Ovary (tissue), 9 donors: Measurements from ENCODE around the gene RHO. TPM values are rescaled to one million over a fixed set of nuclear protein-coding genes. Genes with fewer than 3 reads are reported as not detected.

Experiments used
- DNase-seq, 5 donors: peaks; one replicate each; pipeline ENCODE4 v3.0.0-alpha.2; 2019 to 2020
- H3K27ac ChIP-seq, 2 donors: fragments of 200-600 bp; one replicate each; pipeline versions ENCODE4 v1.5.1 to v1.8.0; 2019 to 2022
- H3K27me3 ChIP-seq: fragments of 200-600 bp; one replicate; pipeline ENCODE4 v1.8.0; 2022
- H3K36me3 ChIP-seq: fragments of 200-600 bp; sonication (generic); one replicate; pipeline ENCODE4 v1.5.1; 2019
- H3K4me1 ChIP-seq: one replicate; pipeline ENCODE4 v1.8.1; 2013; ENCODE audit warnings: mild to moderate bottlenecking, moderate library complexity; ENCODE audit not compliant: insufficient read depth
- H3K4me3 ChIP-seq: fragments of 200-600 bp; sonication (generic); one replicate; pipeline ENCODE4 v1.5.1; 2017
- H3K9me3 ChIP-seq, 2 donors: fragments of 200-600 bp in 1 of 2; sonication (generic) in 1 of 2; one replicate each; pipeline versions ENCODE4 v1.5.1 to v1.8.1; 2013 to 2019; ENCODE audit warnings: mild to moderate bottlenecking in 1 of 2, moderate library complexity in 1 of 2
- EP300 ChIP-seq: sonication (generic); formaldehyde crosslinking; IDR thresholded peaks from one replicate; pipeline ENCODE4 v1.6.1; 2017; ENCODE audit warnings: antibody characterized with exemption
- POLR2A ChIP-seq: fragments of 450-650 bp; IDR thresholded peaks from one replicate; pipeline ENCODE4 v1.6.1; 2017; ENCODE audit warnings: antibody characterized with exemption, mild to moderate bottlenecking, moderate library complexity
- WGBS, 3 donors: extraction: QIAGEN DNeasy Blood & Tissue Kit in 1 of 3; methylation state at CpG; one replicate each; pipeline versions ENCODE4 v1.1.5 to v1.1.7; 2013 to 2017; 5-methylcytosine and 5-hydroxymethylcytosine counted together
- intact Hi-C, 4 donors: fragments of 100-400 bp; cut with DNase I; formaldehyde crosslinking; loops; one replicate each; pipeline versions ENCODE4 v1.11.0 to v1.15.1; 2022 to 2023
- polyA plus RNA-seq, 2 donors: library from polyadenylated mRNA; stranded (reverse); fragments of 200-250 nt in 1 of 2; fragments of 350-450 nt in 1 of 2; fragmentation: Illumina TruSeq in 1 of 2; extraction: RNeasy Lipid Tissue Mini Kit (QIAGEN cat#74804) in 1 of 2; gene quantifications; one replicate each; pipeline ENCODE4 v1.2.3, GENCODE V29; 2013 to 2014
- total RNA-seq, 7 donors: library from RNA; depleted of rRNA in 2 of 7; stranded (reverse); fragments of >200 nt in 2 of 7; fragmentation: NEBNext Ultra II Directional in 3 of 7; extraction: Animal tissue kit (Norgen Biotek cat#: 25700) in 3 of 7; gene quantifications; one replicate each; pipeline versions ENCODE4 v1.1.0 to v1.2.4, GENCODE V29; 2016 to 2023
- TF ChIP-seq, protein P1 (sequence below), 3 donors: fragments of 450-650 bp in 2 of 3; fragments of 200-600 bp in 1 of 3; IDR thresholded peaks; one replicate each; pipeline versions ENCODE4 v1.5.1 to v1.8.0; 2016 to 2022; ENCODE audit warnings: antibody characterized with exemption in 3 of 3, mild to moderate bottlenecking in 1 of 3
- donor health status: DM: no; HTN: no; CAD: no; lungs with moderate emphysema.
- donor health status: DM: no; HTN: no; CAD: no.
- donor health status: Bipolar disorder and iron deficiency.
- donor health status: DM: yes; HTN: yes; CAD: no.
- donor health status: DM: no; HTN: no; CAD: no.
- donor health status: DM: yes; HTN: yes; CAD: no.

The RHO gene
- total and polyA plus RNA-seq, 9 donors = 0.13 to 0.24 TPM; not detected in 7

DNA sequence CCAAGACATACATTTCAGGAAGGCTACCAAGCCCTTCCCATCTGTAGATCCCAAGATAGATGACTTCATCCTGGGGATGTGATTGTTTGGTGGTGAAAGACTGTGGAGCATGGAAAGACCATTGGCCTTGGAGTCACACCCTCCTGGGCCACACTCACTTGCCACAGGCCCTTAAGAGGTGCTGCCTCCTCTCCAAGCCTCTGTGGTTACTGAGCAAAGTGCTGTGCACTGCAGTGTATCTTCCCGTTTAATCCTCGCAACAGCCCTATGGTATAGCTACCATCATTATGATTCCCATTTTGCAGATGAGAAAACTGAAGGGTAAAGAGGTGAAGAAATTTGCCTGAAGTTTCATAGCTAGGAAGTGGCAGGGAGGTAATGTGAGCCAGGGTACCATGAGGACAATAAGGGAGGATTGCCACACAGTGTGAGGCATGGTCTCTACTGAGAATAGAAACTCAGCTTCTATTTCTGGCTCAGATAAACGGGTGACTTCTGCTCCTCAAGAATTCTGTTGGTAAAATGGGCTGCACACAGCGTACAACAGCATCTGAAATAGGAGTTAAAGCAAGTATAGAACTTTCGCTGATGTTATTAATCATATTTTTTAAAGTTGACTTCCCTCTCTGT, 23.9 kb upstream of the RHO start:
- DNase-seq = no peak
- no peak for TF ChIP-seq POLR2A
- TF ChIP-seq, protein P1, sequence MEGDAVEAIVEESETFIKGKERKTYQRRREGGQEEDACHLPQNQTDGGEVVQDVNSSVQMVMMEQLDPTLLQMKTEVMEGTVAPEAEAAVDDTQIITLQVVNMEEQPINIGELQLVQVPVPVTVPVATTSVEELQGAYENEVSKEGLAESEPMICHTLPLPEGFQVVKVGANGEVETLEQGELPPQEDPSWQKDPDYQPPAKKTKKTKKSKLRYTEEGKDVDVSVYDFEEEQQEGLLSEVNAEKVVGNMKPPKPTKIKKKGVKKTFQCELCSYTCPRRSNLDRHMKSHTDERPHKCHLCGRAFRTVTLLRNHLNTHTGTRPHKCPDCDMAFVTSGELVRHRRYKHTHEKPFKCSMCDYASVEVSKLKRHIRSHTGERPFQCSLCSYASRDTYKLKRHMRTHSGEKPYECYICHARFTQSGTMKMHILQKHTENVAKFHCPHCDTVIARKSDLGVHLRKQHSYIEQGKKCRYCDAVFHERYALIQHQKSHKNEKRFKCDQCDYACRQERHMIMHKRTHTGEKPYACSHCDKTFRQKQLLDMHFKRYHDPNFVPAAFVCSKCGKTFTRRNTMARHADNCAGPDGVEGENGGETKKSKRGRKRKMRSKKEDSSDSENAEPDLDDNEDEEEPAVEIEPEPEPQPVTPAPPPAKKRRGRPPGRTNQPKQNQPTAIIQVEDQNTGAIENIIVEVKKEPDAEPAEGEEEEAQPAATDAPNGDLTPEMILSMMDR (IDR thresholded peaks at IDR 0.05) = no peak
- TF ChIP-seq EP300 = no peak
- intact Hi-C loops = loop anchor here in 1 of 4 donors (10.0 kb wide), 1 partner anchor 320 kb away; no protein-coding TSS in a partner anchor
- Histone ChIP-seq H3K4me3 (no peak overlapping the region), H3K9me3 (no peaks in the 10 kb centered on the region), H3K36me3 (no peaks in the 10 kb centered on the region), H3K27me3 (no peaks in the 10 kb centered on the region), H3K27ac (no peak overlapping the region), H3K4me1 (no peaks in the 10 kb centered on the region)
- WGBS, 3 donors = 82 to 89% (median 83%) methylated on average over 5 of the region's 5 CpGs

GRCh38 chr3:129505341-129505740, 23.1 kb upstream of the RHO start:
- Histone ChIP-seq H3K4me1 (no peaks in the 10 kb centered on the region), H3K9me3 (no peaks in the 10 kb centered on the region), H3K36me3 (no peaks in the 10 kb centered on the region), H3K27ac (no peak overlapping the region), H3K4me3 (no peak overlapping the region), H3K27me3 (no peaks in the 10 kb centered on the region)
- no peak for DNase-seq
- WGBS, 3 donors = 82 to 88% (median 88%) methylated on average over 6 of the region's 6 CpGs
- intact Hi-C loops = loop anchor here in 1 of 4 donors (10.0 kb wide), 1 partner anchor 319 kb away; no protein-coding TSS in a partner anchor
- TF ChIP-seq EP300 = no peak
- TF ChIP-seq, protein P1 (IDR thresholded peaks at IDR 0.05) = no peak
- no peak for TF ChIP-seq POLR2A

GRCh38 chr3:129506231-129506742, 22.2 kb upstream of the RHO start:
- H3K36me3 ChIP-seq = no peaks in the 10 kb centered on the region
- no peaks in the 10 kb centered on the region for H3K27me3 ChIP-seq
- WGBS, 3 donors = 77 to 80% (median 78%) methylated on average over 9 of the region's 9 CpGs
- no peaks in the 10 kb centered on the region for H3K4me1 ChIP-seq
- H3K4me3 ChIP-seq = no peak overlapping the region
- H3K9me3 ChIP-seq = no peaks in the 10 kb centered on the region
- intact Hi-C loops = loop anchor here in 1 of 4 donors (10.0 kb wide), 1 partner anchor 319 kb away; no protein-coding TSS in a partner anchor
- TF ChIP-seq EP300 (no peak), POLR2A (no peak)
- TF ChIP-seq, protein P1 (IDR thresholded peaks at IDR 0.05) = no peak
- no peak for DNase-seq
- no peak overlapping the region for H3K27ac ChIP-seq

- no peak for DNase-seq
- H3K9me3 ChIP-seq = no peaks in the 10 kb centered on the region
- no peaks in the 10 kb centered on the region for H3K36me3 ChIP-seq
- H3K4me1 ChIP-seq = no peaks in the 10 kb centered on the region
- whole genome bisulfite sequencing, 3 donors = 72 to 83% (median 75%) methylated on average over 9 of the region's 9 CpGs
- TF ChIP-seq POLR2A = no peak
- TF ChIP-seq, protein P1 (IDR thresholded peaks at IDR 0.05) = no peak
- TF ChIP-seq EP300 = no peak
- intact Hi-C loops = loop anchor here in 1 of 4 donors (10.0 kb wide), 1 partner anchor 317 kb away; no protein-coding TSS in a partner anchor
- no peak overlapping the region for H3K27ac ChIP-seq
- no peaks in the 10 kb centered on the region for H3K27me3 ChIP-seq
- H3K4me3 ChIP-seq = no peak overlapping the region
Observed at GRCh38 chr3:129507181-129507831, 21.1 kb upstream of the RHO start.
